GM12878 (cell line): ENCODE measurements around the gene NHERF2. TPM values are rescaled to one million over a fixed set of nuclear protein-coding genes. Genes with fewer than 3 reads are reported as not detected.

ENCODE experiments used
- ATAC-seq: fragments of 200-7000 bp; cut with Tn5 transposase; 3 replicates; pipeline ENCODE4 v1.9.1; 2020; ENCODE audit warnings: mild to moderate bottlenecking, moderate library complexity
- BruUV-seq: library from RNA; stranded (reverse); fragments of 400-500 nt; replicated peaks from 2 replicates; lab custom pipeline; 2021; lab: Mats Ljungman, UMichigan
- CTCF ChIA-PET: fragments of 300-600 bp; sonication (Branson Sonifier 250); formaldehyde crosslinking; extraction: SDS; loops from one replicate; lab custom pipeline; 2021; ENCODE audit warnings: inconsistent platforms; lab: Yijun Ruan, JAX
- POLR2A ChIA-PET: fragments of 350-600 bp; formaldehyde crosslinking; extraction: SDS; loops from one replicate; lab custom pipeline; 2021; ENCODE audit warnings: inconsistent platforms; lab: Charles Lee
- RAD21 ChIA-PET: fragments of 300-600 bp; sonication (Branson Sonifier 250); formaldehyde crosslinking; loops from one replicate; lab custom pipeline; 2023; ENCODE audit warnings: antibody characterized with exemption; ENCODE audit not compliant: unreplicated experiment; lab: Charles Lee
- SMC1A ChIA-PET: fragments of 300-600 bp; sonication (Branson Sonifier 250); formaldehyde crosslinking; loops from one replicate; lab custom pipeline; 2023; ENCODE audit not compliant: unreplicated experiment, uncharacterized antibody; lab: Charles Lee
- DNase-seq: peaks from one replicate; pipeline ENCODE4 v3.0.0-alpha.2; 2011; ENCODE audit warnings: low read depth, low spot score
- FAIRE-seq: peaks from 3 replicates; lab custom pipeline; 2011; peaks lifted over from hg19 to GRCh38; lab: Jason Lieb, UNC
- H2AFZ ChIP-seq: 2 replicates; pipeline ENCODE4 v1.6.0; 2011; ENCODE audit warnings: low read depth, low read length, control low read depth; ENCODE audit not compliant: control insufficient read depth
- H3K27ac ChIP-seq: 2 replicates; pipeline ENCODE4 v1.5.1; 2011; ENCODE audit warnings: control low read depth; ENCODE audit not compliant: control insufficient read depth, insufficient read depth
- H3K27me3 ChIP-seq, 2 experiments: replicated peaks in 1 of 2; 2 replicates each; pipeline versions ENCODE4 v1.6.0 to v1.6.1; 2011; ENCODE audit warnings: low read length in 1 of 2; ENCODE audit not compliant: control insufficient read depth in 2 of 2, insufficient read depth in 2 of 2
- H3K36me3 ChIP-seq, 2 experiments: 2 replicates each; pipeline ENCODE4 v1.5.1; 2011; ENCODE audit warnings: low read length in 1 of 2; ENCODE audit not compliant: control insufficient read depth in 2 of 2, insufficient read depth in 2 of 2
- H3K4me1 ChIP-seq: 2 replicates; pipeline ENCODE4 v1.6.1; 2011; ENCODE audit warnings: mild to moderate bottlenecking, low read length, moderate library complexity, mixed read lengths; ENCODE audit not compliant: control insufficient read depth, insufficient read depth
- H3K4me2 ChIP-seq: 2 replicates; pipeline ENCODE4 v1.6.0; 2011; ENCODE audit warnings: control low read depth; ENCODE audit not compliant: control insufficient read depth, insufficient read depth
- H3K4me3 ChIP-seq: fragments of 200-600 bp; sonication (generic); 2 replicates; pipeline ENCODE4 v1.5.1; 2016
- H3K79me2 ChIP-seq: 2 replicates; pipeline ENCODE4 v1.6.0; 2011; ENCODE audit warnings: low read length; ENCODE audit not compliant: control insufficient read depth, insufficient read depth
- H3K9ac ChIP-seq: 2 replicates; pipeline ENCODE4 v1.8.0; 2011; ENCODE audit warnings: low read length, control low read depth, mixed read lengths; ENCODE audit not compliant: control insufficient read depth, insufficient read depth
- H3K9me3 ChIP-seq: replicated peaks from 3 replicates; pipeline ENCODE4 v1.5.1; 2011; ENCODE audit warnings: mild to moderate bottlenecking, low read length; ENCODE audit not compliant: control insufficient read depth, insufficient read depth
- H4K20me1 ChIP-seq: 2 replicates; pipeline ENCODE4 v1.6.0; 2011; ENCODE audit not compliant: control insufficient read depth, insufficient read depth
- BACH1 ChIP-seq: fragments of 450-650 bp; IDR thresholded peaks from 2 replicates; pipeline ENCODE4 v1.6.1; 2017; ENCODE audit warnings: mild to moderate bottlenecking, borderline replicate concordance
- BHLHE40 ChIP-seq, 2 experiments: fragments of 450-650 bp in 1 of 2; IDR thresholded peaks; 2 replicates each; pipeline ENCODE4 v1.6.1; 2011 to 2017; ENCODE audit warnings: low read depth in 2 of 2, borderline replicate concordance in 1 of 2, improper control_type of control experiment in 1 of 2, low read length in 1 of 2, mild to moderate bottlenecking in 1 of 2
- CHD2 ChIP-seq: IDR thresholded peaks from 2 replicates; pipeline ENCODE4 v1.6.1; 2011; ENCODE audit warnings: low read depth, low read length, improper control_type of control experiment, borderline replicate concordance
- CREB1 ChIP-seq: IDR thresholded peaks from 2 replicates; pipeline ENCODE4 v1.6.1; 2012; ENCODE audit warnings: low read depth, mild to moderate bottlenecking, inconsistent platforms
- DPF2 ChIP-seq: fragments of 450-650 bp; IDR thresholded peaks from 2 replicates; pipeline ENCODE4 v1.6.1; 2017; ENCODE audit warnings: mild to moderate bottlenecking
- HDGF ChIP-seq: fragments of 450-650 bp; IDR thresholded peaks from 2 replicates; pipeline ENCODE4 v1.6.1; 2016; ENCODE audit warnings: antibody characterized with exemption
- IKZF1 ChIP-seq: fragments of 450-650 bp; conservative IDR thresholded peaks from 2 replicates; pipeline ENCODE4 v1.6.1; 2017; ENCODE audit warnings: antibody characterized with exemption, mild to moderate bottlenecking
- IKZF2 ChIP-seq, 2 experiments: fragments of 450-650 bp; IDR thresholded peaks; 2 replicates each; pipeline ENCODE4 v1.6.1; 2017; ENCODE audit warnings: mild to moderate bottlenecking in 2 of 2, moderate library complexity in 2 of 2
- LARP7 ChIP-seq: fragments of 450-650 bp; IDR thresholded peaks from 2 replicates; pipeline ENCODE4 v1.6.1; 2017; ENCODE audit warnings: mild to moderate bottlenecking
- NRF1 ChIP-seq: conservative IDR thresholded peaks from 2 replicates; pipeline ENCODE4 v1.6.1; 2011; ENCODE audit warnings: mild to moderate bottlenecking, low read depth, low read length, improper control_type of control experiment
- RB1 ChIP-seq: fragments of 450-650 bp; formaldehyde crosslinking; IDR thresholded peaks from 2 replicates; pipeline ENCODE4 v1.6.1; 2017; ENCODE audit warnings: mild to moderate bottlenecking, borderline replicate concordance
- SIN3A ChIP-seq: IDR thresholded peaks from 2 replicates; pipeline ENCODE4 v1.6.1; 2012; ENCODE audit warnings: low read depth, low read length, improper control_type of control experiment
- SMARCA5 ChIP-seq: fragments of 450-650 bp; IDR thresholded peaks from 2 replicates; pipeline ENCODE4 v1.6.1; 2017; ENCODE audit warnings: mild to moderate bottlenecking
- SP1 ChIP-seq: IDR thresholded peaks from one replicate; pipeline ENCODE4 v1.6.1; 2011; ENCODE audit warnings: low read depth, low read length
- YY1 ChIP-seq: IDR thresholded peaks from 2 replicates; pipeline ENCODE4 v1.6.1; 2011; ENCODE audit warnings: low read depth, mild to moderate bottlenecking, low read length
- WGBS: methylation state at CpG from one replicate; pipeline ENCODE4 v1.1.6; 2016; ENCODE audit warnings: low lambda C conversion rate; ENCODE audit not compliant: insufficient replicate concordance, insufficient coverage; ENCODE audit errors: missing lambda C conversion rate; 5-methylcytosine and 5-hydroxymethylcytosine counted together
- in situ Hi-C: fragments of 300-500 bp; cut with MboI; formaldehyde crosslinking; loops from 9 replicates; pipeline ENCODE4 v1.14.3; 2018; ENCODE audit warnings: mixed read lengths
- intact Hi-C: fragments of 100-400 bp; cut with micrococcal nuclease; formaldehyde crosslinking; loops from one replicate; pipeline ENCODE4 v1.14.2; 2022; ENCODE audit not compliant: unreplicated experiment
- polyA plus RNA-seq, 11 experiments: library from polyadenylated mRNA; depleted of rRNA in 4 of 11; unstranded in 6 of 11; stranded (reverse) in 5 of 11; fragments of >200 nt; fragmentation: Nextera tagmentation in 4 of 11; fragmentation: Illumina TruSeq in 1 of 11; extraction: Ambion mirVana in 4 of 11; extraction: Trizol in 1 of 11; gene quantifications; 1 replicate in 1 of 11; 2 replicates in 10 of 11; pipeline versions ENCODE4 v1.2.1 to v1.2.3, GENCODE V29; 2011 to 2016; ENCODE audit warnings: inconsistent platforms in 2 of 11, missing spikeins in 2 of 11, low read depth in 1 of 11
- total RNA-seq, 4 experiments: library from RNA; depleted of rRNA in 3 of 4; stranded (reverse); fragments of >200 nt in 3 of 4; fragmentation: Illumina TruSeq in 1 of 4; extraction: Trizol in 1 of 4; gene quantifications; 2 replicates each; pipeline versions ENCODE4 v1.2.1 to v1.2.3, GENCODE V29; 2013 to 2021
- TF ChIP-seq, protein P1 (sequence below): fragments of 450-650 bp; IDR thresholded peaks from 2 replicates; pipeline ENCODE4 v1.6.1; 2018; ENCODE audit warnings: borderline replicate concordance, mild to moderate bottlenecking; ENCODE audit not compliant: partially characterized antibody
- TF ChIP-seq, protein P2 (sequence below): fragments of 450-650 bp; formaldehyde crosslinking; IDR thresholded peaks from 2 replicates; pipeline ENCODE4 v1.4.0; 2020; ENCODE audit warnings: mild to moderate bottlenecking, moderate library complexity

NHERF2 gene
- total and polyA plus RNA-seq, 10 of the 15 experiments (the other 5 are each of a cell fraction or from before 2014, with no cell fraction given), result 0.05 to 0.31 (median 0.08) TPM; not detected in 4

DNA sequence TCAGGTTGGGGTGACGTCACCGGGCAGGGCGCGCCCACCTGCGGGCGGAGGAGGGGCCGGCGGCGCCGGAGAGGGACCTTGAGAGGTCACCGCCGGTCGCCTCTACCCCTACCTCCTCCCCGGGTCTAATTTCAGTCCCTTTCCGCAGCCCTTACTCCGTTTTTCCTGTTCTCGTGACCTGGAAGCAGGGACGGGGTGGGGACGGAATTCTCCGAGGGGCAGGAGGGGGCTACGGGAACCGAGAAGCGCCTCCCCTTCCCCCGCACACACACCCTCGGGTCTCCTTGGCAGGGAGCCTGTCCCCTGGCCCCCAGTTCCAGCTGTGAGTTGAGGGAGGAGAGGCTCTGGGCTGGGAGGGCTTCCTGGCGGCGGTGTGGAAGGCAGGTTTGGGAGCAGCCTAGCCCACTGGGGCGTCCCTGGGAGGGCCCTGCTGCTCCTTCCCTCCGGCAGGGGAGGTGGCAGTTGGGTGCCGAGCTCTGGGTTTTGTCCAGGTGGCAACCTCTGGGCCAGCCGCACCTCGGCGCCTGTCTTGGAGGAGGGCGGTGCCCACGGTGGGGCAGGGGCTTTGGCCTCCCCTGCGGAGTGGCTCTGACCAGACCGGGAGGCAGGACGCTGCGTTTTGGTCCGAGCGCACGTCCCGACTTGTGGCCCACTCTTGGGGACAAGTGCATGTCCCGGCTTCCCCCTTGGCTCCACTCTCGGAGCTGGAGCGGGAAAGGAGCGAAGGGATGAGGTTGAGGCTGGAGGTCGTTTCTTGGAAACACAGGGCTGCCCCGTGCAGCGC, 36.2 kb upstream of the NHERF2 start:
- peak overlapping the region; percentile 98 for H3K4me2 ChIP-seq
- BruUV-seq, result no TSS peak
- WGBS, result under 1% methylated on average over 44 of the region's 50 CpGs
- TF ChIP-seq DPF2 (peak; percentile 67), YY1 (no peak), SIN3A (peak; percentile 15; the same call in 1 of the 2 replicates), CREB1 (peak; percentile 59; the same call in 1 of the 2 replicates), NRF1 (no peak), LARP7 (peak; percentile 68; the same call in 1 of the 2 replicates), CHD2 (0 out of 2 replicates have a peak, but pooled peaks have one; percentile 22), SMARCA5 (0 out of 2 replicates have a peak, but pooled peaks have one; percentile 43), HDGF (no peak), IKZF1 (peak; percentile 66), BACH1 (0 out of 2 replicates have a peak, but pooled peaks have one; percentile 14), RB1 (0 out of 2 replicates have a peak, but pooled peaks have one; percentile 7), BHLHE40 (IDR thresholded peaks at IDR 0.05; ENCODE audit: borderline replicate concordance in 1 of 2, low read depth in 2 of 2, low read length in 1 of 2) (peak in 1 of 2 experiments; percentile 44; a peak in 1 of 4 replicates), IKZF2 (IDR thresholded peaks at IDR 0.05) (0 out of 4 replicates have a peak, but pooled peaks of 1 of the 2 experiments have one; percentile 24), SP1 (peak; percentile 2)
- TF ChIP-seq, protein P1, sequence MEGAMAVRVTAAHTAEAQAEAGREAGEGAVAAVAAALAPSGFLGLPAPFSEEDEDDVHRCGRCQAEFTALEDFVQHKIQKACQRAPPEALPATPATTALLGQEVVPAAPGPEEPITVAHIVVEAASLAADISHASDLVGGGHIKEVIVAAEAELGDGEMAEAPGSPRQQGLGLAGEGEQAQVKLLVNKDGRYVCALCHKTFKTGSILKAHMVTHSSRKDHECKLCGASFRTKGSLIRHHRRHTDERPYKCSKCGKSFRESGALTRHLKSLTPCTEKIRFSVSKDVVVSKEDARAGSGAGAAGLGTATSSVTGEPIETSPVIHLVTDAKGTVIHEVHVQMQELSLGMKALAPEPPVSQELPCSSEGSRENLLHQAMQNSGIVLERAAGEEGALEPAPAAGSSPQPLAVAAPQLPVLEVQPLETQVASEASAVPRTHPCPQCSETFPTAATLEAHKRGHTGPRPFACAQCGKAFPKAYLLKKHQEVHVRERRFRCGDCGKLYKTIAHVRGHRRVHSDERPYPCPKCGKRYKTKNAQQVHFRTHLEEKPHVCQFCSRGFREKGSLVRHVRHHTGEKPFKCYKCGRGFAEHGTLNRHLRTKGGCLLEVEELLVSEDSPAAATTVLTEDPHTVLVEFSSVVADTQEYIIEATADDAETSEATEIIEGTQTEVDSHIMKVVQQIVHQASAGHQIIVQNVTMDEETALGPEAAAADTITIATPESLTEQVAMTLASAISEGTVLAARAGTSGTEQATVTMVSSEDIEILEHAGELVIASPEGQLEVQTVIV, result no peak
- TF ChIP-seq, protein P2, sequence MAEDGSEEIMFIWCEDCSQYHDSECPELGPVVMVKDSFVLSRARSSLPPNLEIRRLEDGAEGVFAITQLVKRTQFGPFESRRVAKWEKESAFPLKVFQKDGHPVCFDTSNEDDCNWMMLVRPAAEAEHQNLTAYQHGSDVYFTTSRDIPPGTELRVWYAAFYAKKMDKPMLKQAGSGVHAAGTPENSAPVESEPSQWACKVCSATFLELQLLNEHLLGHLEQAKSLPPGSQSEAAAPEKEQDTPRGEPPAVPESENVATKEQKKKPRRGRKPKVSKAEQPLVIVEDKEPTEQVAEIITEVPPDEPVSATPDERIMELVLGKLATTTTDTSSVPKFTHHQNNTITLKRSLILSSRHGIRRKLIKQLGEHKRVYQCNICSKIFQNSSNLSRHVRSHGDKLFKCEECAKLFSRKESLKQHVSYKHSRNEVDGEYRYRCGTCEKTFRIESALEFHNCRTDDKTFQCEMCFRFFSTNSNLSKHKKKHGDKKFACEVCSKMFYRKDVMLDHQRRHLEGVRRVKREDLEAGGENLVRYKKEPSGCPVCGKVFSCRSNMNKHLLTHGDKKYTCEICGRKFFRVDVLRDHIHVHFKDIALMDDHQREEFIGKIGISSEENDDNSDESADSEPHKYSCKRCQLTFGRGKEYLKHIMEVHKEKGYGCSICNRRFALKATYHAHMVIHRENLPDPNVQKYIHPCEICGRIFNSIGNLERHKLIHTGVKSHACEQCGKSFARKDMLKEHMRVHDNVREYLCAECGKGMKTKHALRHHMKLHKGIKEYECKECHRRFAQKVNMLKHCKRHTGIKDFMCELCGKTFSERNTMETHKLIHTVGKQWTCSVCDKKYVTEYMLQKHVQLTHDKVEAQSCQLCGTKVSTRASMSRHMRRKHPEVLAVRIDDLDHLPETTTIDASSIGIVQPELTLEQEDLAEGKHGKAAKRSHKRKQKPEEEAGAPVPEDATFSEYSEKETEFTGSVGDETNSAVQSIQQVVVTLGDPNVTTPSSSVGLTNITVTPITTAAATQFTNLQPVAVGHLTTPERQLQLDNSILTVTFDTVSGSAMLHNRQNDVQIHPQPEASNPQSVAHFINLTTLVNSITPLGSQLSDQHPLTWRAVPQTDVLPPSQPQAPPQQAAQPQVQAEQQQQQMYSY, result no peak

More for the DNA sequence above, 36.2 kb upstream of the NHERF2 start:
- peak; percentile 37 for ATAC-seq
- Histone ChIP-seq H4K20me1 (no peaks in the 10 kb centered on the region), H2AFZ (peak overlapping the region; percentile 13), H3K27ac (peak overlapping the region; percentile 39; the same call in 1 of the 2 replicates), H3K27me3 (no peaks in the 10 kb centered on the region), H3K9ac (peak overlapping the region; percentile 27), H3K79me2 (no peaks in the 10 kb centered on the region; the same call in 1 of the 2 replicates), H3K4me3 (peak overlapping the region; percentile 65), H3K4me1 (peaks cover 33% of the 10 kb centered on the region), H3K9me3 (peaks cover 1% of the 10 kb centered on the region; the same call in 1 of the 3 replicates), H3K36me3 (peaks cover 5 to 6% of the 10 kb centered on the region in 2 experiments; a peak in 3 of 4 replicates)
- intact Hi-C loops, result no loop called here
- FAIRE-seq, result peak; percentile 18
- RAD21 ChIA-PET, result interaction anchor here (0.8 to 1.9 kb wide), 6 partner anchors 9 to 150 kb away, joined by 3 to 12 read pairs (median 3); partner anchors contain the start of genes NOXO1 and RPS2
- CTCF ChIA-PET, result interaction anchor here (0.9 to 6.5 kb wide), 3 partner anchors 9 to 26 kb away, joined by 3 to 54 read pairs (median 5); partner anchors contain the start of genes NOXO1 and RPS2
- SMC1A ChIA-PET, result no interaction called here
- DNase-seq, result no peak
- POLR2A ChIA-PET, result interaction anchor here (0.6 to 3.3 kb wide), 7 partner anchors 9 to 314 kb away, joined by 3 to 18 read pairs (median 13); partner anchors contain the start of genes NOXO1, RNF151, RPS2 and TBL3
- in situ Hi-C loops, result no loop called here
